ENCODE data around the gene CCDC73. TPM values are rescaled to one million over a fixed set of nuclear protein-coding genes. Genes with fewer than 3 reads are reported as not detected.
"Not testable (repeated sequence)": the region's sequence is repeated elsewhere in the genome, so short reads cannot be mapped to it uniquely, and the experiment has no call there.

The CCDC73 gene
- not detected for total RNA-seq

DNA sequence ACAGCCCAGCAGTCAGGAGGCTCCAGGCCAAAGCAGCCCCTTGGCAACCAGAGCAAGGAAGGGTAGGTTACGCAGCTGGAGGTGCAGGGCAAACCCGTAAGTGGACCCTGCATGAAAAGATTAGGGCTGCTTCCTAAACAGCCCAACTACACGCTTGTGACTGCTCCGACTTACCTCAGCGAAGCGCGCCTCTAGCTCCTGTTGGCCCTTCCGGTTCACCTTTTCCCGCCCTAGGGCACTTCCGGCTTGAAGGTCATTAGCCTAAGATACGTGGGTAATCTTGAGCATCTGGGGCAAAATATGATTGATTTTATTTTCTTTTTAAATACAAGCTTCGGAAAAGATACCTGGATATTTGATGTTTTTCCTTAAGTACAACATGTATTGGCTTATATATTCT is at the start of gene CCDC73:
Gene CCDC73, minus strand, starts transcription at position 224 of the 400 bp plus-strand sequence. CDS start 34,419 bp downstream, outside the sequence.
- intact Hi-C loops (cut with DNase I) = no loop called here
- DNase-seq (ENCODE audit: low spot score) (no peak), ATAC-seq (no peak)

DNA sequence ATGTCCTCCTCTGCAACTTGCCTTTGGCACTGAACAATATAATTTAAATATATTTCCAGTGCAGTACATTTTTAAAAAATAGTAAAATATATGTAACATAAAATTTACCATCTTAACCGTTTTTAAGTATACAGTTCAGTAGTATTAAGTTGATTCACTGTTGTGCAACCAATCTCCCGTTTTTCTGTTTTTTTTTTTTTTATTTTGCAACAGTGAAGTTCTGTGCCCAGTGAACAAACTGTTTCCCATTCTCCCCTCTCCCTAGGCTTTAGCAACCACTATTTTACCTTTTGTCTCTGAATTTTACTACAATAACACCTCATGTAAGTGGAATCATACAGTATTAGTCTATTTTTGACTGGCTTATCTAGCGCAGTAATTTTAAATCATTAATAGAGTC is 49.1 kb upstream of the CCDC73 start:
- ATAC-seq (no peak), DNase-seq (ENCODE audit: low spot score) (no peak)
- intact Hi-C loops (cut with DNase I) = no loop called here

DNA sequence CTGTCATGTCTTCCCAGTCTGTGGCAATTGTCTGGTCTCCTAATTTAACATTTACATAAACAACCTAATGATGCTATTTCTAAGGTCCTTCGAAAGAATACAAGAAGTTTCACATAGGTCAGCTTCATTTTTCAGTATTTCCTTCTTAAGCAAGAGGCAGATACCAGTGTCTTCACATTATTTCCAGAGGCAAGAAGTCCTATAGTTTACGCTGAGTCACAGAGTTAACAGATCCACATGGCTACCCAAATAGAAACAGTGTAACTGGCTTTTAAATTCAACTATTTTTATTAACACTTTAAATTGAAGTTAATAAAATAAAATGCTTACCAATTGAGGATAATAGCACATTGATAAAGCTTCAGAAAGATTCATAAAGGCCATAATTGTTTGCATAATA is 46.1 kb upstream of the CCDC73 start:
- ATAC-seq = no peak
- intact Hi-C loops (cut with DNase I) = no loop called here

GRCh38 chr11:32839308-32839707 is 44.8 kb upstream of the CCDC73 start:
- no peak for ATAC-seq
- intact Hi-C loops (cut with DNase I) = no loop called here
- no peak for DNase-seq (ENCODE audit: low spot score)

More for the DNA sequence above, 46.1 kb upstream of the CCDC73 start:
- no peak for DNase-seq (ENCODE audit: low spot score)

GRCh38 chr11:32838505-32839274 is 44.2 kb upstream of the CCDC73 start:
- ATAC-seq (no peak), DNase-seq (ENCODE audit: low spot score) (no peak)
- intact Hi-C loops (cut with DNase I) = no loop called here

DNA sequence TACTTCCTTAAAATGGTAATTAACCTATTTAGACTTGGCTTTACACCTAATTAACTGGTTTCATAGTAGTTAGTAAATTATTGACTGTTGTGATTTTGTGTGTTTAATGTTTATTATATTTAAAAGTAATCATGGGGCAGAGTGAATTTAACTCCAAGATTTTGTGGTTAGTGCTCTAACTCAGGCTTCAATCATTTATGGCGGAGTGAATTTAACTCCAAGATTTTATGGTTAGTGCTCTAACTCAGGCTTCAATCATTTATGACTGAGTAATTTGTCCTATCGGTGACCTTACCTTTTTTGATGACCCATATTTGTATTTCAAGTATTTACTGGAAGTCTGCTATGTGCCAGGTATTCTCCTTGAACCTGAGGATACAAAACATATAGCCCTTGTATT is 42.5 kb upstream of the CCDC73 start:
- ATAC-seq (no peak), DNase-seq (ENCODE audit: low spot score) (no peak)
- intact Hi-C loops (cut with DNase I) = no loop called here

DNA sequence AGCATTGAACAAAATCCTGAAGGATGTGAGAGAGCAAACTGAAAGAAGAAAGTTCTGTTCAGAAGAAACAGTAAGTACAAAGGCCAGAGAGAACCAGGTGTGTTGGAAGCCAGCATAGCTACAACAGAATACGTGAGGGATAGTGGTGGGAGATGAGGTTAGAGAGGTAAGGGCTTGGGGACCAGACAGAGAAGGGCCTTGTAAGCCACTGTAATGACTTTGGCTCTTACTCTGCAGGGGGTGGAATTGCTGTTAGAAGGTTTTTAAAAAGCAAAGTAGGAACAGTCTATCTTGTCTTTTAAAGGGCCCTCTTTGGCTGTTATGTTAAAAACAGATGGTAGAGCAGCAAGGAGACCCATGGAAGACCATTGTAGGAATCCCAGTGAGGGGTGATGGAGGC is 39.5 kb upstream of the CCDC73 start:
- no peak for ATAC-seq
- intact Hi-C loops (cut with DNase I) = no loop called here

DNA sequence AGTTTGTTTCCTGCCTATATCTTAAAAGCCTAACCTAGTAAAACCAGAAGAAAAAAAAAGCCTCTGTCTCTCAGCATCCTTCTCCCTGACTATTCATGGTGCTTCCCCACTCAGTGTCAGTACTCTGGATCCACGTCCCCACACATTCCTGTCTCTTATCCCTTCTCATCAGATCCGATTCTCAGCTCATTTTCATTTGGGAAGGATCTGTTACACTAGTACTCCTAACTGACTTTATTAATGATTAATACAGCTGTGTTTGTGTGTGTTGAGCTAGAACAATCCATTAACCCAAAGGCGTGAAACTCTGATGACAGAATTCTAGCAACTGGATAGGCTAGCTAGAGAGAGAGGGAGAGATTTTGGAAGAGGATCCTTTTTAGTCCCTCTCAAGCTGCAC is 36.8 kb upstream of the CCDC73 start:
- no peak for ATAC-seq
- intact Hi-C loops (cut with DNase I) = no loop called here
- DNase-seq (ENCODE audit: low spot score) = no peak

More for the DNA sequence above, 39.5 kb upstream of the CCDC73 start:
- DNase-seq (ENCODE audit: low spot score) = no peak

GRCh38 chr11:32830796-32831195 is 36.3 kb upstream of the CCDC73 start:
- ATAC-seq (no peak), DNase-seq (ENCODE audit: low spot score) (no peak)
- intact Hi-C loops (cut with DNase I) = no loop called here

GRCh38 chr11:32830413-32830738 is 35.9 kb upstream of the CCDC73 start:
- no peak for ATAC-seq
- intact Hi-C loops (cut with DNase I) = no loop called here
- no peak for DNase-seq (ENCODE audit: low spot score)

DNA sequence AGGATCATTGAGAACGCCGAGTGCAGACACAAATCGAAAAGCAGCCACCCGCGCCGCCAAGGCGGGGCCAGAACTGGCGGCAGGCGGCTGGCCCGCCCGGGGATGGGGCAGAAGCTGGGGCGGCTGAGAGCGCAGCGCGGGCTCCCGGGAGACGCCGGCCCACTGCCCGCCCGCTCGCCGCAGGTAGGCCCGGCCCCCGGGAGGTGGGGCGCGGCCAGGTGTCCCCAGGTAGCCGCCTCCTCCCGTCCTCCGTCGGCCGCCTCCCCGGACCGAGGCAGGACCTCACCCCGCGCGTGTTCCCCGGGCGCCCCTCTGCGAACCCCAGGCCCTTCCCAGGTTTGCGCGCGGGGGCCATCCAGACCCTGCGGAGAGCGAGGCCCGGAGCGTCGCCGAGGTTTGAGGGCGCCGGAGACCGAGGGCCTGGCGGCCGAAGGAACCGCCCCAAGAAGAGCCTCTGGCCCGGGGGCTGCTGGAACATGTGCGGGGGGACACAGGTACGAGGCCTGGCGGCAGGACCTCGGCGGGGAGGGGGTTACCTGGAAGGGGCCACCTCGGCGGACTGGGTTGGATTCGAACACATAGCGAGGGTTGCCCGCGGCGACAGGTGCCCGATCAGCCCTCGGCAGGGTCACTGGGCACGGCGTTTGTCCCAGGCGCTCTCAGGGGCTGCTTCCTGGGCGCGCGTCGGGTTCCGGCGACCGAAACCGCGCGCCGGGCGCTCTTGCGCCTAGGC is 35.4 kb upstream of the CCDC73 start, which contains the start of gene PRRG4:
Gene PRRG4, plus strand, starts transcription at position 248 of the 733 bp plus-strand sequence. CDS start 603 bp downstream, outside the sequence.
- DNase-seq (ENCODE audit: low spot score) (peak; percentile 72), ATAC-seq (peak; percentile 84)
- intact Hi-C loops (cut with DNase I) = no loop called here

- intact Hi-C loops (cut with DNase I) = no loop called here
- DNase-seq (ENCODE audit: low spot score) = no peak
- ATAC-seq = peak; percentile 23
Observed at GRCh38 chr11:32829157-32829679, 34.8 kb upstream of the CCDC73 start.

GRCh38 chr11:32827276-32827675 is 32.8 kb upstream of the CCDC73 start:
- DNase-seq (ENCODE audit: low spot score) = no peak
- peak; percentile 37 for ATAC-seq
- intact Hi-C loops (cut with DNase I) = no loop called here

GRCh38 chr11:32826113-32826512 is 31.7 kb upstream of the CCDC73 start:
- no peak for DNase-seq (ENCODE audit: low spot score)
- ATAC-seq = no peak
- intact Hi-C loops (cut with DNase I) = no loop called here

DNA sequence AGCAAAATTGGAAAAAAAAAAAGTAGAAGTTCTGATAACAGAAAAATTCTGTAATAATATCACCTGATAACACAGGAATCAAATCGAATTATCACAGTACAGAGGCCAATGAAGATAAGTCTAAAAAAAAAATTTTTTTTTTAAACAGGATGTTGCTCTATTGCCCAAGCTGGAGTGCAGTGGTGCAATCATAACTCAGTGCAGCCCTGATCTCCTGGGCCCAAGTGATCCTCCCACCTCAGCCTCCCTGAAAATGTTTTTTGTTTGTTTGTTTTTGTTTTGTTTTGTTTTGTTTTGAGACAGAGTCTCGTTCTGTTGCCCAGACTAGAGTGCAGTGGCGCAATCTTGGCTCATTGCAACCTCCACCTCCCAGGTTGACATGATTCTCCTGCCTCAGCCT is 29.2 kb upstream of the CCDC73 start:
- ATAC-seq = not testable (repeated sequence)

GRCh38 chr11:32821917-32822560 is 27.6 kb upstream of the CCDC73 start:
- no peak for ATAC-seq
- intact Hi-C loops (cut with DNase I) = no loop called here
- no peak for DNase-seq (ENCODE audit: low spot score)

More for the DNA sequence above, 29.2 kb upstream of the CCDC73 start:
- intact Hi-C loops (cut with DNase I); DNase-seq (ENCODE audit: low spot score): not testable (repeated sequence)

DNA sequence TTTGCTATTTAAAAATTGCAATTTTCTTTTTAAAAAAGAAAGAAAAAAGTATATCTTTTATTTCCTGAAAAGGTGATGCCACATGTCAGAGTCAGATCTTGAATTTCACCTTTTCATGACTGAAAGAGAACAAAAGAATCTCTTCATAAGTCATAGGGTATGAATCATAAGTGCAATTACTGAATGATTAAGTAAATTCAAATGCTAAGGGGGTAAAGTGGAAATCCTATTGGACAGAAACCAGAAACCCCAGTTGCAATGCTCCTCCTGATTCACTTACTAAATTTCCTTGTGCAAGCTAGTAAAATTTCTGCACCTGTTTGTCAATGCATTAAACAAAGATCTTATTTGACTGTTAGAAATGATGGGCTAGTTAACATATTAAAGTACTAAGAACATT is 27.1 kb upstream of the CCDC73 start:
- ATAC-seq = no peak
- DNase-seq (ENCODE audit: low spot score) = no peak
- intact Hi-C loops (cut with DNase I) = no loop called here

- DNase-seq (ENCODE audit: low spot score) (no peak), ATAC-seq (no peak)
- intact Hi-C loops (cut with DNase I) = no loop called here
Observed at GRCh38 chr11:32820497-32820896, 26.0 kb upstream of the CCDC73 start.

DNA sequence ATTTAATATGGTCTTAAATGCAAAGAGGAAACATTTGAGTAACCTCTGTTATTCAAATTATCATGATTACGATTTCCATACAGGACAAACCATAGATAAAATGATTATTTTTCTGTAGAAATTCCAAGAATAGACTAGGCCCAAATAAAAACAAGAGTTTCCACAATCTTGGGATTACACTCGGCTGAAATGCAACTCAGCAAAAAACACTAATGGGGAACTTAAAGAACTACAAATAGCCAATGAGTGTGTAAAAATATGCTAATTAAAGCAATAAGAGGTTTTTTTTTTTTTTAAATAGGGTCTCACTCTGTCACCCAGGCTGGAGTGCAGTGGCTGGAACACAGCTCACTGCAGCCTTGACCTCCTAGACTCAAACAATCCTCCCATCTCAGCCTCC is 24.7 kb upstream of the CCDC73 start:
- ATAC-seq (no peak), DNase-seq (ENCODE audit: low spot score) (no peak)
- intact Hi-C loops (cut with DNase I) = no loop called here

DNA sequence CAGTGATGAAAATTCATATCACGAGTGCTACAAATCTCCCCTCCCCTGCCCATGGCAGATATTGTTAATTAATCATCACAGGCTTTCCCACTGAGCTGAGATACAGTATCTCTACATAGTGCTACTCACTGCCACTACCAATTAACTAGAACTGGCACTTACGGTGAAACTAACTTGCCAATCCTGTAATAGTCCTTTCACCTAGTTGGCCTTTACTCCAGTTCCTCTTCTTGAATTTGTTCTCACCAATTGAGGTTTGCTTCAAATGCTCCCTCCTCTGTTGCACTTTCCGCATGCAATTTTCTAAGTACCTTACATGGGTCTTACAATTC is 23.4 kb upstream of the CCDC73 start:
- DNase-seq (ENCODE audit: low spot score) = no peak
- intact Hi-C loops (cut with DNase I) = no loop called here
- no peak for ATAC-seq

Measured in sciatic nerve (tissue), 2 donors.